ENCODE data around the gene TMEM138.

GRCh38 chr11:61370349-61371005 lies 8.3 kb downstream of the TMEM138 start:
- TF ChIP-seq POLR2A (IDR thresholded peaks at IDR 0.05) (no peak), CTCF (IDR thresholded peaks at IDR 0.05) (no peak)

Data from Peyer's patch (tissue), 4 donors.